ENCODE data around the gene PAX3.

PAX3 gene

GRCh38 chr2:222289278-222290160, 9.3 kb downstream of the PAX3 start:
- TF ChIP-seq, protein P1, sequence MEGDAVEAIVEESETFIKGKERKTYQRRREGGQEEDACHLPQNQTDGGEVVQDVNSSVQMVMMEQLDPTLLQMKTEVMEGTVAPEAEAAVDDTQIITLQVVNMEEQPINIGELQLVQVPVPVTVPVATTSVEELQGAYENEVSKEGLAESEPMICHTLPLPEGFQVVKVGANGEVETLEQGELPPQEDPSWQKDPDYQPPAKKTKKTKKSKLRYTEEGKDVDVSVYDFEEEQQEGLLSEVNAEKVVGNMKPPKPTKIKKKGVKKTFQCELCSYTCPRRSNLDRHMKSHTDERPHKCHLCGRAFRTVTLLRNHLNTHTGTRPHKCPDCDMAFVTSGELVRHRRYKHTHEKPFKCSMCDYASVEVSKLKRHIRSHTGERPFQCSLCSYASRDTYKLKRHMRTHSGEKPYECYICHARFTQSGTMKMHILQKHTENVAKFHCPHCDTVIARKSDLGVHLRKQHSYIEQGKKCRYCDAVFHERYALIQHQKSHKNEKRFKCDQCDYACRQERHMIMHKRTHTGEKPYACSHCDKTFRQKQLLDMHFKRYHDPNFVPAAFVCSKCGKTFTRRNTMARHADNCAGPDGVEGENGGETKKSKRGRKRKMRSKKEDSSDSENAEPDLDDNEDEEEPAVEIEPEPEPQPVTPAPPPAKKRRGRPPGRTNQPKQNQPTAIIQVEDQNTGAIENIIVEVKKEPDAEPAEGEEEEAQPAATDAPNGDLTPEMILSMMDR (IDR thresholded peaks at IDR 0.05; ENCODE audit: low read depth, low read length), result no peak

DNA sequence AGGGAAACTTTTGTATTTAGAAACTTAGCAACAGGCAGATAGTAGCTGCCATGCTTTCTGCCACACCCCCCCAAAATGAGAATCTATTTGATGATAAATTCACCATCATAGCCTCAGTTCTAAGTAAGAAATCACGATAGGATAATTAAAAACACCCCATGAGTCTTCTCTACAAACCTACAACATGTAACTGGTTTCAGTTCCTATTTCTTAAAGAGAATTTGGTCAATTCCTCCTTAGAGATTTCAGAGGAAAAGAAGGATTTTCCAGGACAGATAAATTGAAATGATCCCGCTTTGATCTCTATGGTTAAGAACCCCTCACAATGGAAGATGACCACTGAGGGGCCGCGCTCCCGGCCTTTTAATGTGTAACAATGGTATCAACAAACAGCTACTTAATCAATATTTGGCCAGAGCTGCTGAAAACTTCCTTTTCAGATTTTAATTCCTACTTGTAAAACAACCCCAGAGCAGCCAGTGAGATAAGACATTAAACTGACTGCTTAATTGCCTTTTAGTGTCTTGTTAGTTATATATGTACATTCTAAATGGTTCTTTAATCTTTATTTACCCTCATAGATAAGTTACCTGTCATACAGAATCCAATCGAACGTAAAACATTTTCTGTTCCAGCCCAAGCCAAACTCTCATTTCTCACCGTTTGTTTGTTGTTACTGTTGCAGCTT, 10.1 kb downstream of the PAX3 start:
- TF ChIP-seq, protein P1 (IDR thresholded peaks at IDR 0.05; ENCODE audit: low read depth, low read length), result no peak
- DNase-seq (ENCODE audit: extremely low read depth, low read depth), result no peak

More at GRCh38 chr2:222289278-222290160, 9.3 kb downstream of the PAX3 start:
- no peak for DNase-seq (ENCODE audit: extremely low read depth, low read depth)

GRCh38 chr2:222287862-222288479, 10.8 kb downstream of the PAX3 start:
- DNase-seq (ENCODE audit: extremely low read depth, low read depth), result no peak

DNA sequence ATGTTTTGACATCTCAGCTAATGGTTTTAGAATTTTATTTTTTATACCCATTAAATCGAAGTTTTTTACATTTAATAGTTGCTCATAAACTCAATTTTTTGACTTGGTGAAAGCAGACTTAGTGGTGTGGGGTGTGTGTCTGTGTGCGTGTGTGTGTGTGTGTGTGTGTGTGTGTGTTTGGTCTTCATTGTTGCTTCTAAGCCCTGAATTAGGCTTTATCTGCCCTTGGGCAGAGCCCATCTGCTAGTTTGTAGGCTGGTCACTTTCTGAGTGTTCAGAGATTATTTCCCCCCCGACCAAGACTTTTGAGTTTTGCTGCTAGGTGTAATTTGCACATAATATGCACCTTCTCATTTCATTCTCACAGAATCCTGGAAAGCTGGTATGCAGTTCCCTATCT, 14.3 kb downstream of the PAX3 start:
- no peak for DNase-seq (ENCODE audit: extremely low read depth, low read depth)
- TF ChIP-seq, protein P1 (IDR thresholded peaks at IDR 0.05; ENCODE audit: low read depth, low read length), result no peak

More at GRCh38 chr2:222287862-222288479, 10.8 kb downstream of the PAX3 start:
- TF ChIP-seq, protein P1 (IDR thresholded peaks at IDR 0.05; ENCODE audit: low read depth, low read length), result no peak

- no peak for DNase-seq (ENCODE audit: extremely low read depth, low read depth)
- TF ChIP-seq, protein P1 (IDR thresholded peaks at IDR 0.05; ENCODE audit: low read depth, low read length), result no peak
These were observed 15.2 kb downstream of the PAX3 start for GRCh38 chr2:222283634-222284033.

- no peak for DNase-seq (ENCODE audit: extremely low read depth, low read depth)
- TF ChIP-seq, protein P1 (IDR thresholded peaks at IDR 0.05; ENCODE audit: low read depth, low read length), result no peak
These were observed 17.3 kb downstream of the PAX3 start for GRCh38 chr2:222281506-222281905.

All from AG09319 (cell line).